GM04504 (cell line): ENCODE measurements around the gene KRT71.
"Not testable (repeated sequence)": the region's sequence is repeated elsewhere in the genome, so short reads cannot be mapped to it uniquely, and the experiment has no call there.

Experiments used
- DNase-seq: peaks from one replicate; pipeline ENCODE4 v3.0.0-alpha.2; 2012; ENCODE audit warnings: low read depth

Gene KRT71

GRCh38 chr12:52519826-52520662, 32.9 kb downstream of the KRT71 start, which contains the start of gene KRT5:
TSS of gene KRT5 (minus strand) at chr12:52520394. CDS start at chr12:52520296, 98 bp downstream.
- no peak for DNase-seq

GRCh38 chr12:52519387-52519703, 33.6 kb downstream of the KRT71 start:
- DNase-seq, result no peak

GRCh38 chr12:52518574-52519386, 34.2 kb downstream of the KRT71 start:
- DNase-seq, result no peak

GRCh38 chr12:52517888-52518287, 35.1 kb downstream of the KRT71 start:
- DNase-seq, result no peak

- no peak for DNase-seq
Observed at GRCh38 chr12:52517005-52517835, 35.7 kb downstream of the KRT71 start.

GRCh38 chr12:52515927-52516831, 36.8 kb downstream of the KRT71 start:
- DNase-seq, result no peak

GRCh38 chr12:52515319-52515646, 37.7 kb downstream of the KRT71 start:
- no peak for DNase-seq

- DNase-seq, result no peak
Observed at GRCh38 chr12:52514471-52515318, 38.2 kb downstream of the KRT71 start.

GRCh38 chr12:52513736-52514135, 39.2 kb downstream of the KRT71 start:
- DNase-seq, result no peak

GRCh38 chr12:52508211-52508610, 44.7 kb downstream of the KRT71 start:
- DNase-seq, result no peak

GRCh38 chr12:52506858-52507715, 45.9 kb downstream of the KRT71 start:
- DNase-seq, result peak; percentile 10

- no peak for DNase-seq
Observed at GRCh38 chr12:52502877-52503276, 50.1 kb downstream of the KRT71 start.

GRCh38 chr12:52501490-52501889, 51.5 kb downstream of the KRT71 start:
- no peak for DNase-seq

GRCh38 chr12:52500574-52500973, 52.4 kb downstream of the KRT71 start:
- DNase-seq, result not testable (repeated sequence)

- DNase-seq, result no peak
Observed at GRCh38 chr12:52499806-52500560, 53.0 kb downstream of the KRT71 start.

GRCh38 chr12:52498946-52499345, 54.0 kb downstream of the KRT71 start:
- DNase-seq, result no peak

GRCh38 chr12:52497975-52498374, 55.0 kb downstream of the KRT71 start:
- no peak for DNase-seq

GRCh38 chr12:52496590-52497071, 56.3 kb downstream of the KRT71 start:
- DNase-seq, result peak; percentile 49

- no peak for DNase-seq
Observed at GRCh38 chr12:52496054-52496453, 56.9 kb downstream of the KRT71 start.
